Keratinocyte (primary cell): Measurements from ENCODE around the gene SEC61G.

Experiments
- CTCF ChIP-seq, 3 experiments: IDR thresholded peaks in 1 of 3; conservative IDR thresholded peaks in 1 of 3; optimal IDR thresholded peaks in 1 of 3; 2 replicates in 2 of 3; 3 replicates in 1 of 3; pipeline versions ENCODE3 to v1.5.1; 2011; ENCODE audit warnings: low read length in 3 of 3, mild to moderate bottlenecking in 3 of 3, moderate library complexity in 2 of 3, control low read depth in 1 of 3, inconsistent platforms in 1 of 3; ENCODE audit not compliant: insufficient read depth in 2 of 3; ENCODE audit errors: extremely low read depth in 1 of 3
- EZH2 ChIP-seq: IDR thresholded peaks from one replicate; pipeline ENCODE4 v1.6.1; 2012; ENCODE audit warnings: inconsistent platforms, mild to moderate bottlenecking, low read length, moderate library complexity

DNA sequence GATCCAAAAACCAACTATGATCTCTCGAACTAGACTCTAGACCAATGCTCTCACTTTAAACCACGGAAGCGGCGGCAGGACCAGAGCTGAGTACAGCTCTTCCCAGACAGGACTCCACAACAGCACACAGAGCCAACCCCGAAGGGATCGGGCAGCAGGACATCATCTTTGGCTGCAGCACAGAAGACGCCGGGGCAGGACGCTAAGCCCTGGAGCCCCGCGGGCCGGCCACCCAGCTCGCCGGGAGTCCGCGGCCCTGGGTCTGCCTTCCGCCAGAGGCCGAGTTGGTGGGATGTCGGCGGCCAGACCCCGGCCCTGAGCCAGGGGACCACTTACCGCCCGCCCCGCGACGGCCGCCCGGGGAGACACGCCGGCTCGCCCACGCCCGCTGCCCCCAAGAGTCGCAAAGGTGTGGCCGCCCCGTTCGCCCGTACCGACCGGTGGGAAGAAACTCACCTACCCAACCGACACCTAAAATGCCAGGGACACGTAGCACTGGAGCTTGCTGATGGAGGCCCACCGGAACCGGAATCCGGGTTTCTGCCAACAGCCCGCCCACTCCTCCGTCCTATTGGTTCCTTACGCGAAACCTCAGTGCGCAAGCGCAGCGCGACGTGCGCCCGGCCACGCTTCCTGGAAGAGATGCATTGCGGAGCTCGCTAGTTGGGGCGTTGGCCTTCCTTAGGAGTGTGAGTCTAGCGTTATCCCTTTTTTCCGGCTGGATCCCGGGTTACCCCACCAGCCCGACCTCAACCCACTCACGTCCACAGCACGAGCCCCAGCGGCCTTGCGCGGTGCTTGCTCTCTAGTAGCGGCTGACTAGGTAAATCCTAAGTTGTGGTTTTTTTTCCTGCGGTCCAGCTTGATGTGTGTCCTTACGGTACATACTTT, at the start of gene SEC61G:
- no peak for TF ChIP-seq CTCF (optimal IDR thresholded peaks at IDR 0.05 in 1 of 3, IDR thresholded peaks at IDR 0.05 in 1 of 3, conservative IDR thresholded peaks at IDR 0.05 in 1 of 3; ENCODE audit: extremely low read depth in 1 of 3, insufficient read depth in 2 of 3, low read length in 3 of 3)
- no peak for TF ChIP-seq EZH2
